Measurements from ENCODE around the gene SYMPK. TPM values are rescaled to one million over a fixed set of nuclear protein-coding genes. Genes with fewer than 3 reads are reported as not detected.

Gene SYMPK
- total RNA-seq, 1 experiment from 2014 or later, result 47.7 TPM

- H3K9me3 ChIP-seq (ENCODE audit: control insufficient read depth, insufficient read depth, low read depth, low read length), result no peaks in the 10 kb centered on the region
- TF ChIP-seq TCF7L2 (IDR thresholded peaks at IDR 0.05; ENCODE audit: low read depth, low read length) (no peak), SIN3A (IDR thresholded peaks at IDR 0.05; ENCODE audit: borderline replicate concordance, insufficient read depth, low read depth, low read length) (no peak), POLR2AphosphoS5 (IDR thresholded peaks at IDR 0.05; ENCODE audit: low read depth, low read length) (no peak), CTCF (IDR thresholded peaks at IDR 0.05) (no peak), REST (IDR thresholded peaks at IDR 0.05; ENCODE audit: insufficient read depth in 1 of 2, low read depth in 2 of 2, low read length in 1 of 2) (no peak)
- no peak overlapping the region for H3K27ac ChIP-seq (ENCODE audit: low read length)
- BruUV-seq (replicated peaks), result no TSS peak
- in situ Hi-C loops (cut with HindIII; ENCODE audit: low pct_unique_long_range_greater_than_20kb, low sequenced_read_pairs), result no loop called here
- H3K4me1 ChIP-seq (ENCODE audit: control insufficient read depth, insufficient read depth, low read length), result no peaks in the 10 kb centered on the region
- no peak overlapping the region for H3K4me3 ChIP-seq (ENCODE audit: low read depth in 2 of 2, low read length in 2 of 2)
- H3K36me3 ChIP-seq (ENCODE audit: control insufficient read depth, insufficient read depth, low read length), result no peaks in the 10 kb centered on the region
- H3K27me3 ChIP-seq (ENCODE audit: control insufficient read depth, insufficient read depth, low read length), result no peaks in the 10 kb centered on the region
- no peak for DNase-seq (ENCODE audit: low read depth, low spot score)
- ChIA-PET CTCF (interaction anchor here (0.6 to 1.5 kb wide), 12 partner anchors 8 to 578 kb away, joined by 3 to 7 read pairs (median 4); partner anchors contain the start of genes QPCTL and SNRPD2), POLR2A (interaction anchor here (0.5 kb wide), 1 partner anchor 42 kb away, joined by 6 read pairs; no protein-coding TSS in a partner anchor)
- intact Hi-C loops (cut with micrococcal nuclease; ENCODE audit: unreplicated experiment), result no loop called here
- 0 out of 2 replicates have a peak, but pooled peaks have one; percentile 2 for ATAC-seq
These were observed 46.5 kb downstream of the SYMPK start for GRCh38 chr19:45816236-45817009.

GRCh38 chr19:45815481-45816216 lies 47.3 kb downstream of the SYMPK start:
- POLR2A ChIA-PET, result no interaction called here

More at GRCh38 chr19:45815481-45816216, 47.3 kb downstream of the SYMPK start:
- CTCF ChIA-PET, result interaction anchor here (0.6 kb wide), 1 partner anchor 84 kb away, joined by 4 read pairs; no protein-coding TSS in a partner anchor
- no peaks in the 10 kb centered on the region for H3K4me1 ChIP-seq (ENCODE audit: control insufficient read depth, insufficient read depth, low read length)
- intact Hi-C loops (cut with micrococcal nuclease; ENCODE audit: unreplicated experiment) (no loop called here), in situ Hi-C loops (cut with HindIII; ENCODE audit: low pct_unique_long_range_greater_than_20kb, low sequenced_read_pairs) (no loop called here)
- DNase-seq (ENCODE audit: low read depth, low spot score) (no peak), ATAC-seq (no peak)
- H3K27ac ChIP-seq (ENCODE audit: low read length), result no peak overlapping the region
- no peaks in the 10 kb centered on the region for H3K27me3 ChIP-seq (ENCODE audit: control insufficient read depth, insufficient read depth, low read length)
- TF ChIP-seq POLR2AphosphoS5 (IDR thresholded peaks at IDR 0.05; ENCODE audit: low read depth, low read length) (no peak), SIN3A (IDR thresholded peaks at IDR 0.05; ENCODE audit: borderline replicate concordance, insufficient read depth, low read depth, low read length) (no peak), CTCF (IDR thresholded peaks at IDR 0.05) (no peak), TCF7L2 (IDR thresholded peaks at IDR 0.05; ENCODE audit: low read depth, low read length) (no peak)
- H3K4me3 ChIP-seq (ENCODE audit: low read depth in 2 of 2, low read length in 2 of 2), result no peak overlapping the region
- H3K36me3 ChIP-seq (ENCODE audit: control insufficient read depth, insufficient read depth, low read length), result no peaks in the 10 kb centered on the region
- no peaks in the 10 kb centered on the region for H3K9me3 ChIP-seq (ENCODE audit: control insufficient read depth, insufficient read depth, low read depth, low read length)
- BruUV-seq (replicated peaks), result no TSS peak

Data from Panc1 (cell line).